NCI-H1930 (cell line): ENCODE measurements around the gene RC3H1.
"Not testable (repeated sequence)": the region's sequence is repeated elsewhere in the genome, so short reads cannot be mapped to it uniquely, and the experiment has no call there.

Experiments used
- DNase-seq, 2 experiments: peaks; one replicate each; lab custom pipeline; 2025; lab: John Stamatoyannopoulos, UW

RC3H1 gene

DNA sequence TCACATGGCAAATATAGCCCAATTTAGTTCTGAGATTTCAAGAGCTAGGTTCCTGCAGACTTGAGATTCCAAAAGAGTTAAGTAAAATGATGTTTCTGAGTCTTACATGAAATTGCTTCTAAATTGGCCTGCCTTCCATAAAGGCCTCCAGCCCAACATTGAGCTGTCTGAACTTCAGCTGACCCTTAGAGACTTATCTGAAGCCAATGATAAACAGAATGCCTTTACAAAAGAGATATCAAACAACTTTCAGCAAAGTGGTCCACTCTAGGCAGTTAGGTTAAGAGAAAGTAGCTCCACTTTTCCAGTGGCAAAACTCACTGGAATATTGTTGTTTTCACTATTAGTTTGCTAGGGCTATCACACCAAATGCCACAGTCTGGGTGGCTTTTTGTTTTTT lies 6.3 kb upstream of the RC3H1 start:
- DNase-seq, result no peak

DNA sequence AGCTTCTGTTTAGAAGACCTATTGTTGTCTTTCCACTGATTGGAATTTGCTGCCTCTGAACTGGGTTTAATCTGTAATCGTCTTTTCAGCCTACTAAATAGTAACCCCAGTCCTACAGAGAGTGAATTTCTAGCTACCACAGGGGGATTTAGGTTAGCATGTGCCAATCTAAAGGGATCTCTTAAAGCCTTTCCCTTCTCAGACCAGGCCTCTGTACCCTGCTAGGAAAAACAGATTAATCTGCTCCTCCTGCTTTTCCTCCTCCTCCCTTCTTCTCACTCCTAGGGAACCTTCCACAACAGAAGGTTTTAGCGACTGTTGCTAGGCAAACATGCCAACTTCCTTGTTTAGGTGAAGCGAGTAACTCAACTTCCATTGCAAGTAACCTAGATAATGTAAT lies 1.3 kb upstream of the RC3H1 start:
- no peak for DNase-seq

DNA sequence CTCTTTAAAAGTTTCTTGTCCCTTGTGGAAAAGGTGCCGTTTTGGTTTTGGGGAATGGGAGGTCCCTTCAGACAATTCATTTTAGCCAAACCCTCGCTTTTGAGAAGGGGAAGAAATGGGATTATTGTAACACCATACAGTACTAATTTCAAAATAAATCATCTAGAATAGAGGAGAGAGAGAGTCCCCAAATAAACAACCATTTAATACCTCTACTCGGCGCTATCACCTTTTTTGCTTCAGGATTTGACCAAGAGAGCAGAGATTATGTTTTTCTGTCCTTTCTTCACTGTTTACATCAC lies 770 bp upstream of the RC3H1 start:
- no peak for DNase-seq

DNA sequence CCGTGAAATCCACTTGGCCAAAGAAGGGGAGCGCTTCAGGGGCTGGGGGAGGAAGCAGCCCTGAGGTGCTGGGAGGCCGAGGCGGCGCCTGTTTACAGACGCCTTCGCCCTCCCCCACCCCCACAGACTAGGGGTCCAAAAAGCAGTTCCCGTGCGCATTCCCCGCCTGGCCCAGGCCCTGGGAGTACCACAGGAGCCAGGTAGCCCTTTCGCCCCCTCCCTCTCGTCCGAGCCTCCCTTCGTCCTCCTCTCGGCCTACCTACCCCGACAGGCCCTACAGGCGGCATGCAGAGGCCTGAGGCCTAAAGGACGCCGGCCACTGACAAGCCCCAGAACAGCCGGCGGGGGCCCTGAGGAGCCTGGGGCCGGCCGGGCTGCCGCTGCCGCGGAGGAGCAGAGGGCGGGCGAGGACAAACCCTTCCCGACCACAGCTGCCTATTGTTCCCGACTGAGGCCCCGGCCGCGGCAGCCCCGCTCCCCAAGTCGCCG lies 522 bp downstream of the RC3H1 start:
- peak; percentile 13 to 22 for DNase-seq

DNA sequence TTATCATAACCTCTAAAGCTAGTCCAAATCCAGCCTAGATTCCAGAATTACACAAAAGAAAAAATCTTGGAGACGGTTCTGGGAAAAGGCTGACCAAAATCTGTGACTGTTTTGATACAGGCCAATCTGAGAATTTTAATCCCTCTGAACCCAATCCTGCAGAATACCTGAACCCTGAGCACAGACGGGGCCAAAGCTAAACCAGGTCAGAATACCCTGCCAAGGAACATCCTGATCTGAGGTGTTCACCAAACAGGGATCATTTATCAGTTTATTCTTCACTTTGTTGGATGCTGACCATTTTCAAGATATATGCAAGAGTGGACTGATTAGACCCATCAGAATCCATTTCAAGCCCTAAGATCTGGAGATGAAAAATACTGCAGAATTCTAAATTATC lies 3.6 kb downstream of the RC3H1 start:
- no peak for DNase-seq

DNA sequence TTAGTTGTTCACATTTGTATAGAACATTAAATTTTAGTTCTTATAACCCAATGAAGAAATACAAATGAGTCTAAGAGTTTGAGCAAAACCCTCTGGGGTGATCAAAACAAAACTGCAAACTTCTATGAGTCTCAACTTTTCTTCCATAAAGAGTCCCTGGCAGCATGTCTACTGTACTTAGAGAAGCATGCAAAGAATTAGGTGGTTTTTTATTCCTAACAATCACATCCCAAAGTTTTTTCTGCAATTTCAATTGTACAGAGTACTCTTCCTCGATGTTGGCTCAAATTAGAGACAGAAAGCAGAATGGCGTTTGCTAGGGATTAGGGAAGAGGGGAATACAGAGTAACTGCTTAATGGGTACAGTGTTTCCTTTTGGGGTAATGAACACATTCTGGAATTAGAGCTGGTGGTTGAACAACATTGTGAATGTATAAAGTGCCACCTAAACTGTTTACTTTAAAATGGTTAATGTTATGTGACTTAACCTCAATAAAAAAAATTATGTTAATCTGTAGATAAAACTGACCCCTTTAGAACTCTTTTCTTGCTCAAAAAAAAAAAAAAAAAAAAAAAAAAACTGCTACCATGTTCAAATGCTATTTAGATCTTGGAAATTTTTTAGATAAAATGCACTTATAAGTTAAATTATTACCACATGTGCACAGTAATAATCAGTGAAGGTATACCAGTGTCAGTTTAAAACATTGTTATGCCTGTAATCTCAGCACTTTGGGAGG lies 4.8 kb downstream of the RC3H1 start:
- no peak for DNase-seq

DNA sequence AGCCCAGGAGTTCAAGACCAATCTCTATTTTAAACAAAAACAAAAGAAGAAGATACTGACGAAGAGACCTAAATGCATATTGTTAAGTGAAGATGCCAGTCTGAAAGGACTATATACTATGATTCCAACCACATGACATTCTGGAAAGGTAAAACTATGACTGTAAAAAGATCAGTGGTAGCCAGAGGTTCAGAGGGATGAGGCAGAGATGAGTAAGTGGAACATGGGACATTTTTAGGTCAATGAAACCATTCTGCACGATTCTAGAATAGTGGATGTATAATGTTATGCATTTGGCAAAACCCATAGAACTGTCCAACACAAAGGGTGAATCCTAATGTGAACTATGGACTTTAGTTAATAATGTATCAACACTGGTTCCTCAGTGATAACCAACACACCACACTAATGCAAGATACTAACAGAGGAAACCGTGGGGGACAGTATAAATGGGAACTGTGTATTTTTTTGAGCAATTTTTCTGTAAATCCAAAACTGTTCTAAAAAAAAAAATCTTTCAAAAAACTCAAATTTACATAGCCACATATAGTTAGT lies 8.2 kb downstream of the RC3H1 start:
- DNase-seq, result no peak

DNA sequence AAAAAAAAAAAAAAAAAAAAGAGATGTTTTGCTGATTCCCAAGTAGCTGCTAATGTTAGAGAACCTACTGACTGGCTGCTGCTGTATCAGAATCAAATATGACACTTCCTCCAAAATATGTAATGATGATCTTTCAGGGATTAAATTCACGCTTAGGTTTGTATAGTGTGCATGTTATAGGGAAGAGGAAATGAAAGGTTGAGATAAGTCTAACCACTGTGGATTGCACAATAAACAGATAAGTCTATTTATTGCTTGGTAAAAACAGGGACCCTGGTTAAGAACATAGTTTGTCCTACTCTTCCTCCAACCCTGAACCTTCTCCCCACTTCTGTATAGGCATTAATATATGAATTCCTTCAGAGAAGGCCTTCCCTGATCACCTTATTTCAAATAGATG lies 13.2 kb downstream of the RC3H1 start:
- no peak for DNase-seq

DNA sequence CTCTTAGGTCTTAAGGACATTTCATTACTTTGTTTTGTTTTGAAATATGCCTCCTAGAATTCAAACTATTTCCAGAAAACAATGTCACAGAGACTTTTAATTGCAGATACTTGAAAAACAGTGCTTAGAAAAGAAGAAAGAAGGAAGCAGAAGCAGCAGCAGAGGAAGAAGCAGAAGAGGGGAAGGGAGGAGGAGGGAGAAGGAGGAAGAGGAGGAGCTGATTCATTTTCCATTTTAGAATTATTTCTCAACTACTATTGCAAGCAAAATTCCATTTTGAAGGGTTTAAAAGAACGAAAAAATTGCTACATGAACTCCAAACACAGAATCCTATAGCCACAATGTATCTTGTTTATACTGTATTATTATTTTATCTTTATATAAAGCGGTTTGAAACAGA lies 13.9 kb downstream of the RC3H1 start:
- no peak for DNase-seq

DNA sequence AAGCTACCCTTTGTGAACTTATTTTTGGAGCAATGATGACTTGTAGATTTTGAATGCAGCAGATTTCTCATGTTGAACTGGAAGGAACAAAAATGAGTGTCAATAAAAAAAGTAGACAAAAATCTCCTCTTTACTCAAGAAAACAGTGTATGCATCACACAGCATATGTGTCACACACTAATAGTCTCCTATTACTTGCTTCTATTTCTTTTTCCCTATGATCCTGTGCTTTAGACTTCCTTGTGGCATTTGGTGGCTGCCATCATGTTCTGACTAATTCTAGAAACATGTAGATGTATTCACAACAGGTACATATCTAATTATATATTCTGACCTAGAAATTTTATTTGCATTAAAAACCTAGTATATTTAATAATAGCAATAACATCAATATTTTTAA lies 14.3 kb downstream of the RC3H1 start:
- no peak for DNase-seq

DNA sequence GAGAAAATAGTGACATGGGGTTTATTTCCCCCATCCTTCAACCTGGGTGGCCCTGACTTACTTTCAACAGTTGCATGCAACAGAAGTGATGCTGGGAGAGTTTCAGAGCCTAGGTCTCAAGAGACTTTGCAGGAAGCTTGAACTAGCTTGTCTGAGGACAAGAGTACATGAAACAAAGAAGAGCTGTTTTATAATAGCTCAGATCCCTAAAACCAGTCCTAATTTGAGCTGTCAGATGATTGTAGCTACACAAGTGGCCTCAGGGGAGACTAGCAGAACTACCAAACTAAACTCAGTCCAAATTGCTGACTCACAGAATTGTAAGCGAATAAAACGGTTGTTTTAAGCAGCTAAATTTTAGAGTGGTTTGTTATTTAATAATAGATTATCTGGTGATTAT lies 17.1 kb downstream of the RC3H1 start:
- no peak for DNase-seq

DNA sequence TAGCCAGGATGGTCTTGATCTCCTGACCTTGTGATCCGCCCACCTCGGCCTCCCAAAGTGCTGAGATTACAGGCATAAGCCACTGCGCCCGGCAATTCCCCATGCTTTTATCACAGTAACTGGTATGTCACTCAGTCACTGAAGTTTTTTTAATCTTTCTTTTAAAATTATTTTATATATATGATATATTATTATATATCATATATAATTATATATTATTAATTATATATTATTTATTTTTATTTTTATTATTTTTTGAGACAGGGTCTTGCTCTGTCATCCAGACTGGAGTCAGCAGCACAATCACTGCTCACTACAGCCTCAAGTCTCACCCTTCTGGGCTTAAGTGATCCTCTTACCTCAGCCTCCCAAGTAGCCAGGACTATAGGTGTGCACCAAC lies 18.3 kb downstream of the RC3H1 start:
- DNase-seq, result no peak

DNA sequence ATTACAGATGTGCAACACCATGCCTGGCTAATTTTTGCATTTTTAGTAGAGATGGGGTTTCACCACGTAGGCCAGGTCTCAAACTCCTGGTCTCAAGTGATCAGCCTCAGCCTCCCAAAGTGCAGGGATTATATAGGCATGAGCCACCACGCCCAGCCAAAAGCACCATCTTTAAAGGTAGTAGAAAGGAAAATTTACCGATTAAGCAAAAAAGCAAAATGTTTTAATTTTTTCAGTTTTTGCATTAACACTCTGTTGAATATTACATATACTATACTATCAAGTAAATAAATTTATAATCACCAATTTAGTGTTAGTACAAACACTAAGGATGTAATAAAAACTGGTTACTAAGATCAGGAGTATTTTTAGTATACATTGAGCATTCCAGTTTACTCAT lies 20.6 kb downstream of the RC3H1 start:
- no peak for DNase-seq

DNA sequence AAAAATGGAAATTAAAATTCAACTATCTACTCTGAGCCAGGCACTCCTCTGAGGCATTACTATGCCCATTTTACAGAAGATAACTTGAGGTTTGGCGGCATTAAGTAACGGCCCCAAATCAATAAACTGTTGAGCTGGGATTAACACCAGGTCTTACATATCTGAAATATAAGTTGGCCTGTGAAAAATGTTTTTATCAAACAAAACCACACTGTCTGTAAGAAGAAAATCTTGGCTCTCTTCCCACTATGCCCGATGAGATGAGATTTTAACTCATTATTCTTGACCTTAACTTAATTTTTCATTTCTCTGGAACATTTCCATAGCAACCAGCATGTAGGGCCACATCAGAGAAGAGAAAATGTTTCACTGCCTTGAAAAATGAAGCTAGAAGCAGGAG lies 21.8 kb downstream of the RC3H1 start:
- no peak for DNase-seq

DNA sequence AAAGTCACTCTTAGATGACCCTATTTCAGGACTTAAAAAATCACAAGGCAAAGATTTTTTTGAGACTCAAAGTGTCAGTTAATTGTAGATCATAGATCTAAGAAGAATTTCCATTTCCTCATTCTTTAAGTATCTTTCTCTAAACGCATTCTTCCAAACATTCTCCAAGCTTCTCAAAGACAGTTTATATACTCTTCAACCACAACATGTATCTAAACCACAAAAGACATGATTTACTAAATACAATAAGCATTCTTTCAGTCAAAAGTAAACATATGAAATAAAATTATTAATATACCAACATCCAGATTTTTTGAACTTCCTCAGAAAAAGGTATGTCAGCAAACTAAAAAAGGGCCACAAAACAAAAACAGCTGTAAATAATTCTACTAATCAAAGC lies 24.4 kb downstream of the RC3H1 start:
- no peak for DNase-seq

DNA sequence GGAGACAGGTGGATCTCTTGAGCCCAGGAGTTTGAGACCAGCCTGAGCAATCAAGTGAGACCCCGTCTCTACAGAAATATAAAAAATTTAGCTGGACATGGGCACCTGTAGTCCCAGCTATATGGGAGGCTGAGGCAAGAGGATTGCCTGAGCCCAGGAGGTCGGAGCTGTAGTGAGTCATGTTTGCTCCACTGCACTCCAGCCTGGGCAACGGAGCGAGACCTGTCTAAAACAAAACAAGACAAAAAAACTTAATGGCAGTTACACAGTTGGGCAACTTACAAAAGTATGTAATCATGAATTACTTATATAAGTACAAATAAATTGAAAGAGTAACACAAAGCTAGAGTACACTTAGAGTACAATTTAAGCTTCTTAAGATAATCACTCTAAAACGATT lies 25.2 kb downstream of the RC3H1 start:
- no peak for DNase-seq

DNA sequence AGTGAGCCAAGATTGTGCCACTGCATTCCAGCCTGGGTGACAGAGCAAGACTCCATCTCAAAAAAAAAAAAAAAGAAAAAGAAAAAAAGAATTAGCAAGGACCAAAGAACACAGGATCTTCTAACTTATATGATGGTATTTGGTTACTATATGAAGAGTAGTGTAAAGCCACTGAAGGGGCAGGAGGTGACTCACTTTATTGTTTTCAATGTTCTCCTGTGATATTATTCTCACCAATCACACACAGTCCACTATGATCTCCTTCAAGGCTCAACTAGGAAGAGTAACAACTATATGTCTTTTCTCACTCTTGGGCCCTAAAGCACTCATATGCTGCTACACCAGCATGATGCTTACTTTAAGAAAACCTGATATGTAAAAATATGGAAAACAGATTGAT lies 26.7 kb downstream of the RC3H1 start:
- no peak for DNase-seq

DNA sequence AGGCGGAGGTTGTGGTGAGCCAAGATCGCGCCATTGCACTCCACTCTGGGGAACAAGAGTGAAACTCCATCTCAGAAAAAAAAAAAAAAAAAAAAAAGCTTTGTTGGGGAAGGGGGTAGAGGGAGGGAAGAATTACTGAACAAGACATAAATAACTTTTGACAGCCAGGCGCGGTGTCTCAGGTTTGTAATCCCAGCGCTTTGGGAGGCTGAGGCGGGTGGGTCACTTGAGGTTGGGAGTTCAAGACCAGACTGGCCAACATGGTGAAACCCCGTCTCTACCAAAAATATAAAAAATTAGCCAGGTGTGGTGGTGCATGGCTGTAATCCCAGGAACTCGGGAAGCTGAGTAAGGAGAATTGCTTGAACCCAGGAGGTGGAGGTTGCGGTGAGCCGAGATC lies 28.2 kb downstream of the RC3H1 start:
- DNase-seq, result not testable (repeated sequence)

DNA sequence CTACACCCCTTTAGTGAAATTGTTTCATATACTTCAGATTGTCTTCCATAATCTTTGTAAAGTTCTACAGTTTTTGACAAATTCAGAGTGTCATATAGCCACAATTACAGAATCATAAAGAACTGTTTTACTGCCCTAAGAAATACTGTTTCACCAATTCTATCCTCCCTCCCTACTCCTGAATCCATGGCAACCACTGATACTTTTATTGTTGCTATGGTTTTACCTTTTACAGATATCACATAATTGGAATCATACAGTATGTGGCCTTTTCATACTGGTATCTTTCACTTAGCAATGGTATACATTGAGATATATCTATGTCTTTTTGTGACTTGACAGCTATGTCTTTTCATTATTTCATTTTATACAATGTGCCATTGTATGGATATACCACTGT lies 34.1 kb downstream of the RC3H1 start:
- no peak for DNase-seq

DNA sequence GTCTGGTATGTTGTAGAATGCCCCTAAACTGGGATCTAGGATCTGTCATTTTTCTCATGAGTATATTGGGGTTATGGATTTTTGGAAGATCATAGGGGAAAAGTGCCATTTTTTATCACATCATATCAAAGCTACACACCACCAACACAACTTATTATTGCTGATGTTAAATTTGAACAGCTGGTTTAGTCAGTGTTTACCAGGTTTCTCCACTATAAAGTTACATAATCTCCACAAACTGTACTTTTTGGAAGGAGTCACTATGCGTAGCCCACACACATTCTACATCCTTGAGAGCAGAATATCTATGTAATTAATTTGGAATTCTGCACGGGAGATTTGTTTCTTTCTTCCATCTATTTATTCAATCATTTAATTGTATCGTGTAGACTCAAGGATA lies 35.2 kb downstream of the RC3H1 start:
- DNase-seq, result no peak

DNA sequence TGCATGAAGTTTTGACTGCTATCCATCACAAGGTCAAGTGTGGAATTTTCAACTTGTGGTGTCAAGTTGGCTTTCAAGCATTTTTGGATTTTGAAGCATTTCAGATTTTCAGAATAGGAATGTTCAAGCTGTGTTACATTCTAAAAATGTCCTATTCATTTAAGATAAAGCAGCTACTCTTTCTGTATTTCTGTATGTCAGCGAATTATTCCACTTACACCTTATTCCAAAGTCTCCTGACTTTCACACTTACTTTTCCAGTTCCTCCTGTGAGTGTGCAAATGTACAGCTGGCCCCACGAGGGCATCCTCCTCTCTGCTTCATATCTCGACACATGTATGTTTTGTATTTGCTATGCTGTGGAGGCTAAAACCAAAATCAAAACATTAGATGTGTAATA lies 51.9 kb downstream of the RC3H1 start:
- DNase-seq, result no peak

DNA sequence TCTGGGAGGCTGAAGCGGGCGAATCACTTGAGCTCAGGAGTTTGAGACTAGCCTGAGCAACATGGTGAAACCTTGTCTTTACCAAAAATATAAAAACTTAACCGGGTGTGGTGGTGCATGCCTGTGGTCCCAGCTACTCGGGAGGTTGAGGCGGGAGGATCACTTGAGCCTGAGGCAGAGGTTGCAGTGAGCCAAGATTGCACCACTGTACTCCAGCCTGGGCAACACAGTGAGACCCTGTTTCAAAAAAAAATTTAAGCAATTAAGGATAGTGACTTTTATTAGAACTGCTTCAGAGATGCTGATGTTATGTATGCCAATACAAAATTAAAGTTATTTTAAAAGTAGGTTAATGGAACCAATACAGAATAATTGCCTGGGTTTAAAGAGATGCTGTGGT lies 56.3 kb downstream of the RC3H1 start:
- not testable (repeated sequence) for DNase-seq

DNA sequence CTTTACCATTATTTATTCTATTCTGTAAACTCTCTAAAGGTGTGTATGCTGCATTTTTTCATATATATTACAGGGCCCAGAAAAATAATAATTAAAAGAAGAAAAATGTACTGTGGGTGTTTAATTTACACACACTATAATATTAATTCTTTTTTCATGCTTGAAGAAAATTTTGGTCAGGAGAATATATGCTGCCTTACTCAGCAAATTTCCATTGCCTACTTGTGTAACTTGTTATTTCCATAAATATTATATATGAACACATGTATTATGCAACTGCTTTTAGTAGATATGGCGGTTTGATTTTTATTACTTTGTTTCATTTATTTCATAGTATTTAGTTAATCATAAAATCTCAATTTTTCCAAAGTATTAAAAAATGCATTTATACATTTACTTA lies 58.7 kb downstream of the RC3H1 start:
- no peak for DNase-seq

DNA sequence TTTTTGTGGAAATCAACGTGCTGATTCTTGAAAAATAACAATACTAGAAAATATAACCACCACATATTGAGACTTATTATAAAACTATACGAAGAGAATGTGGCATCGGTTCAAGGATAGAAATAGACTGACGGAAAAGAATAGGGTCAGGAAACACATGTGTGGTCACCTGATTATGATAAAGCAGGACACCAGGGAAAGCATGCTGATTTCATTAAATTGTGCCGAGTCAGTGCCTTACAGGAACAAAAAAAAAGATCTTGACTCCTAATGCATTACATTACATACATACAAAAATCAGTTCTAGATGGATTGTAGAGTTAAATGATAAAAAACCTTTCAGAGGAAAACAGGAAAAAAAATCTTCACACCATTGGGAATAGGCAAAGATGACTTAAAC lies 61.5 kb downstream of the RC3H1 start:
- DNase-seq, result no peak
